ENCODE measurements around the gene NCAPH2.

DNA sequence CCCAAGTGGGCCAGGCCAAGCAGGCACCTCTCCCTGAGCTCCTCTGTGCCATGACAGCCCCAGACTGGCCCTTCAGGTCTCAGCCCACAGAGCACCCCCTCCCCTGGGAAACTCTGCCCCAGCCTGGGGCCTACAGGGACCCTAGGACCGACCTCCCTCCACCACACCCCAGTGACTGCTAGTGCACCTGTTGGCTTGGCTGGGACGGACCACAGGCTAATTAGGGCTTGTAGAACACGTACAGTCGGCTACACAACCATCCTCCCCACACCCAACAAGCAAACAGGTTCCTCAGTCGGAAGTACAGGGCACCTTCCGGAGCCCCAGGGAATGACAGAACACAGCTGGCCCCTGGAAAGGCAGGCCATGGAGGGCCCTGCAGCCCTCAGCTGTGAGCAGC, 37.5 kb upstream of the NCAPH2 start:
- TF ChIP-seq, protein P1, sequence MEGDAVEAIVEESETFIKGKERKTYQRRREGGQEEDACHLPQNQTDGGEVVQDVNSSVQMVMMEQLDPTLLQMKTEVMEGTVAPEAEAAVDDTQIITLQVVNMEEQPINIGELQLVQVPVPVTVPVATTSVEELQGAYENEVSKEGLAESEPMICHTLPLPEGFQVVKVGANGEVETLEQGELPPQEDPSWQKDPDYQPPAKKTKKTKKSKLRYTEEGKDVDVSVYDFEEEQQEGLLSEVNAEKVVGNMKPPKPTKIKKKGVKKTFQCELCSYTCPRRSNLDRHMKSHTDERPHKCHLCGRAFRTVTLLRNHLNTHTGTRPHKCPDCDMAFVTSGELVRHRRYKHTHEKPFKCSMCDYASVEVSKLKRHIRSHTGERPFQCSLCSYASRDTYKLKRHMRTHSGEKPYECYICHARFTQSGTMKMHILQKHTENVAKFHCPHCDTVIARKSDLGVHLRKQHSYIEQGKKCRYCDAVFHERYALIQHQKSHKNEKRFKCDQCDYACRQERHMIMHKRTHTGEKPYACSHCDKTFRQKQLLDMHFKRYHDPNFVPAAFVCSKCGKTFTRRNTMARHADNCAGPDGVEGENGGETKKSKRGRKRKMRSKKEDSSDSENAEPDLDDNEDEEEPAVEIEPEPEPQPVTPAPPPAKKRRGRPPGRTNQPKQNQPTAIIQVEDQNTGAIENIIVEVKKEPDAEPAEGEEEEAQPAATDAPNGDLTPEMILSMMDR (IDR thresholded peaks at IDR 0.05): peak in 1 of 5 experiments; percentile 30
- no peak for TF ChIP-seq POLR2AphosphoS5 (IDR thresholded peaks at IDR 0.05)
- peak; percentile 19 for TF ChIP-seq POLR2A (IDR thresholded peaks at IDR 0.05)
